SK-N-SH (cell line): ENCODE results near the gene ARHGAP42. TPM values are rescaled to one million over a fixed set of nuclear protein-coding genes. Genes with fewer than 3 reads are reported as not detected.

Source experiments
- CTCF ChIA-PET: fragments of 300-600, 350-600 bp; formaldehyde crosslinking; extraction: SDS; loops from one replicate; lab custom pipeline; 2021; lab: Yijun Ruan, JAX
- POLR2A ChIA-PET: fragments of 350-600 bp; sonication (Branson Sonifier 250); formaldehyde crosslinking; extraction: SDS; loops from one replicate; lab custom pipeline; 2020; ENCODE audit warnings: antibody characterized with exemption, inconsistent platforms; lab: Yijun Ruan, JAX
- DNase-seq: peaks from one replicate; pipeline ENCODE4 v3.0.0; 2012
- H2AFZ ChIP-seq: fragments of 200-600 bp; sonication (generic); 2 replicates; pipeline ENCODE4 v1.8.1; 2016; ENCODE audit warnings: antibody characterized with exemption, mild to moderate bottlenecking, low read depth
- H3F3A ChIP-seq: fragments of 200-600 bp; sonication (generic); replicated peaks from 2 replicates; pipeline ENCODE3; 2016; ENCODE audit warnings: antibody characterized with exemption, mild to moderate bottlenecking; ENCODE audit not compliant: insufficient read depth
- H3K27ac ChIP-seq, 2 experiments: fragments of 200-500 bp in 1 of 2; fragments of 200-600 bp in 1 of 2; sonication (Bioruptor generic) in 1 of 2; sonication (generic), shearing (Covaris generic) in 1 of 2; 2 replicates each; pipeline versions ENCODE4 v1.5.1 to v1.6.1; 2014 to 2016; ENCODE audit warnings: low read depth in 2 of 2, inconsistent platforms in 1 of 2, low read length in 1 of 2, mild to moderate bottlenecking in 1 of 2, mixed read lengths in 1 of 2
- H3K27me3 ChIP-seq: fragments of 200-600 bp; sonication (generic), shearing (Covaris generic); 2 replicates; pipeline ENCODE4 v1.6.1; 2016; ENCODE audit warnings: mixed run types; ENCODE audit not compliant: insufficient read depth
- H3K36me3 ChIP-seq, 2 experiments: fragments of 200-500 bp in 1 of 2; fragments of 200-600 bp in 1 of 2; sonication (Bioruptor generic) in 1 of 2; sonication (generic) in 1 of 2; replicated peaks in 1 of 2; 2 replicates each; pipeline versions ENCODE3 to v1.5.1; 2014 to 2016; ENCODE audit warnings: low read length in 1 of 2, mild to moderate bottlenecking in 1 of 2; ENCODE audit not compliant: insufficient read depth in 2 of 2, control insufficient read depth in 1 of 2
- H3K4me1 ChIP-seq, 2 experiments: fragments of 200-500 bp in 1 of 2; fragments of 200-600 bp in 1 of 2; sonication (Bioruptor generic) in 1 of 2; sonication (generic), shearing (Covaris generic) in 1 of 2; 2 replicates each; pipeline versions ENCODE4 v1.5.1 to v1.6.1; 2014 to 2016; ENCODE audit warnings: low read depth in 1 of 2, low read length in 1 of 2, mixed run types in 1 of 2; ENCODE audit not compliant: insufficient read depth in 2 of 2, control insufficient read depth in 1 of 2
- H3K4me2 ChIP-seq: fragments of 200-600 bp; sonication (generic), shearing (Covaris generic); 2 replicates; pipeline ENCODE4 v1.6.1; 2017; ENCODE audit warnings: mixed run types
- H3K4me3 ChIP-seq, 2 experiments: fragments of 200-500 bp in 1 of 2; fragments of 200-600 bp in 1 of 2; sonication (Bioruptor generic) in 1 of 2; sonication (generic), shearing (Covaris generic) in 1 of 2; 2 replicates each; pipeline versions ENCODE4 v1.5.1 to v1.8.1; 2014 to 2016; ENCODE audit warnings: low read depth in 2 of 2, inconsistent platforms in 1 of 2, low read length in 1 of 2, mild to moderate bottlenecking in 1 of 2, mixed read lengths in 1 of 2, moderate library complexity in 1 of 2
- H3K79me2 ChIP-seq: fragments of 200-600 bp; sonication (generic); 2 replicates; pipeline ENCODE4 v1.8.1; 2017; ENCODE audit warnings: mild to moderate bottlenecking; ENCODE audit not compliant: insufficient read depth
- H3K9ac ChIP-seq: fragments of 200-600 bp; sonication (generic); 2 replicates; pipeline ENCODE4 v1.6.1; 2017; ENCODE audit warnings: mixed run types
- H3K9me2 ChIP-seq: fragments of 200-600 bp; sonication (generic); 2 replicates; pipeline ENCODE4 v1.6.1; 2017; ENCODE audit warnings: mixed run types
- H3K9me3 ChIP-seq: fragments of 200-600 bp; sonication (generic); 2 replicates; pipeline ENCODE4 v1.6.1; 2017; ENCODE audit warnings: mixed run types, mild to moderate bottlenecking, moderate library complexity
- H4K20me1 ChIP-seq: fragments of 200-600 bp; sonication (generic); 2 replicates; pipeline ENCODE4 v1.6.1; 2017; ENCODE audit warnings: mild to moderate bottlenecking, mixed run types; ENCODE audit not compliant: insufficient read depth
- CHD2 ChIP-seq: fragments of 150-350 bp; IDR thresholded peaks from 2 replicates; pipeline ENCODE4 v1.6.1; 2018; ENCODE audit warnings: low read length; ENCODE audit not compliant: partially characterized antibody
- CTCF ChIP-seq: fragments of 200-600 bp; sonication (generic); IDR thresholded peaks from 2 replicates; pipeline ENCODE4 v1.6.1; 2017; ENCODE audit warnings: antibody characterized with exemption, mild to moderate bottlenecking, moderate library complexity
- EP300 ChIP-seq, 2 experiments: IDR thresholded peaks; 2 replicates each; pipeline versions ENCODE4 v1.4.0 to v1.6.1; 2012; ENCODE audit warnings: borderline replicate concordance in 1 of 2, low read depth in 1 of 2, low read length in 1 of 2
- FOXJ3 ChIP-seq: sonication (generic); formaldehyde crosslinking; IDR thresholded peaks from 2 replicates; pipeline ENCODE4 v1.5.1; 2020; ENCODE audit warnings: mild to moderate bottlenecking, missing genetic modification reagents
- GATA2 ChIP-seq: sonication (generic); formaldehyde crosslinking; IDR thresholded peaks from 2 replicates; pipeline ENCODE4 v1.5.0; 2020; ENCODE audit warnings: mild to moderate bottlenecking, missing genetic modification reagents
- NRF1 ChIP-seq: IDR thresholded peaks from 2 replicates; pipeline ENCODE4 v1.6.1; 2012; ENCODE audit warnings: low read depth, mild to moderate bottlenecking, low read length
- POLR2AphosphoS5 ChIP-seq: IDR thresholded peaks from 2 replicates; pipeline ENCODE4 v1.6.1; 2012; ENCODE audit warnings: low read depth, low read length
- RXRA ChIP-seq: IDR thresholded peaks from 2 replicates; pipeline ENCODE4 v1.4.0; 2012; ENCODE audit warnings: low read depth, mild to moderate bottlenecking, borderline replicate concordance
- SIN3A ChIP-seq: IDR thresholded peaks from 2 replicates; pipeline ENCODE4 v1.6.1; 2012; ENCODE audit warnings: low read depth, mild to moderate bottlenecking, low read length, moderate library complexity, borderline replicate concordance
- SMC3 ChIP-seq: IDR thresholded peaks from 2 replicates; pipeline ENCODE4 v1.6.1; 2012; ENCODE audit warnings: low read depth, low read length, improper control_type of control experiment
- TAF1 ChIP-seq: IDR thresholded peaks from 2 replicates; pipeline ENCODE4 v1.6.1; 2012; ENCODE audit warnings: low read depth, mild to moderate bottlenecking, low read length, moderate library complexity, borderline replicate concordance
- TCF12 ChIP-seq: IDR thresholded peaks from 2 replicates; pipeline ENCODE4 v1.4.0; 2012
- TEAD4 ChIP-seq: IDR thresholded peaks from 2 replicates; pipeline ENCODE4 v1.4.0; 2012; ENCODE audit warnings: mild to moderate bottlenecking, borderline replicate concordance; ENCODE audit not compliant: insufficient read depth
- YY1 ChIP-seq: IDR thresholded peaks from 2 replicates; pipeline ENCODE4 v1.4.0; 2012; ENCODE audit warnings: low read depth, mild to moderate bottlenecking
- WGBS: methylation state at CpG from one replicate; pipeline ENCODE4 v1.1.6; 2017; ENCODE audit warnings: low lambda C conversion rate; 5-methylcytosine and 5-hydroxymethylcytosine counted together
- polyA plus RNA-seq, 3 experiments: library from polyadenylated mRNA; depleted of rRNA; stranded (reverse); fragments of >200 nt; gene quantifications; 2 replicates each; pipeline ENCODE4 v1.2.3, GENCODE V29; 2012
- TF ChIP-seq, protein P1 (sequence below): IDR thresholded peaks from 2 replicates; pipeline ENCODE4 v1.6.1; 2012; ENCODE audit warnings: mild to moderate bottlenecking, low read depth, low read length, moderate library complexity
- TF ChIP-seq, protein P2 (sequence below): IDR thresholded peaks from 2 replicates; pipeline ENCODE4 v1.4.0; 2012; ENCODE audit warnings: low read depth, borderline replicate concordance

The ARHGAP42 gene
- polyA plus RNA-seq, 1 of the 3 experiments (the other 2 are of a cell fraction), result 0.02 TPM

DNA sequence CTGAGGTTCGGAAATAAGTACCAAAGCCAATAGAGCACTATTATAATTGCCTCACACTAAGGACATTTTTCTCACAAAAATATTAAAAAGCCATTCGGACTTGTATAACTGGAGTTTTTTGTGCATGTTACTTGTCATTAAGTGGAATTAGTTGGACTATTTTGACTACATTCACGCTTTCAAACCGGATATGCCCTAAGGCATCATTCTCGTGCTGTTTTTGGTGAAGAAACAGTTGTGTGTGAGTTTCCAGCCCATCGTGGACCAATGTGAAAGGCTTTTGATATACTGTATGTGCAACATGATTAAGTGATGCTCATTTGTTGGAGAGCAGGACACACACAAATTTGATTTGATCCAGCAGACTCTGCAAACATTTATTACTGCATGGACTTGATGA lies 249.7 kb downstream of the ARHGAP42 start:
- ChIA-PET CTCF (no interaction called here), POLR2A (no interaction called here)
- 19% methylated on average over 6 of the region's 6 CpGs for WGBS

GRCh38 chr11:100939571-100939970 lies 252.5 kb downstream of the ARHGAP42 start:
- no peaks in the 10 kb centered on the region for H3K9me3 ChIP-seq
- POLR2A ChIA-PET, result no interaction called here
- WGBS, result 4% methylated on average over 5 of the region's 5 CpGs
- TF ChIP-seq FOXJ3 (CRISPR knock-in tag) (no peak), CTCF (no peak), YY1 (no peak), CHD2 (no peak), TAF1 (no peak), SMC3 (no peak), RXRA (no peak), NRF1 (no peak), TCF12 (no peak), POLR2AphosphoS5 (no peak)
- TF ChIP-seq, protein P1, sequence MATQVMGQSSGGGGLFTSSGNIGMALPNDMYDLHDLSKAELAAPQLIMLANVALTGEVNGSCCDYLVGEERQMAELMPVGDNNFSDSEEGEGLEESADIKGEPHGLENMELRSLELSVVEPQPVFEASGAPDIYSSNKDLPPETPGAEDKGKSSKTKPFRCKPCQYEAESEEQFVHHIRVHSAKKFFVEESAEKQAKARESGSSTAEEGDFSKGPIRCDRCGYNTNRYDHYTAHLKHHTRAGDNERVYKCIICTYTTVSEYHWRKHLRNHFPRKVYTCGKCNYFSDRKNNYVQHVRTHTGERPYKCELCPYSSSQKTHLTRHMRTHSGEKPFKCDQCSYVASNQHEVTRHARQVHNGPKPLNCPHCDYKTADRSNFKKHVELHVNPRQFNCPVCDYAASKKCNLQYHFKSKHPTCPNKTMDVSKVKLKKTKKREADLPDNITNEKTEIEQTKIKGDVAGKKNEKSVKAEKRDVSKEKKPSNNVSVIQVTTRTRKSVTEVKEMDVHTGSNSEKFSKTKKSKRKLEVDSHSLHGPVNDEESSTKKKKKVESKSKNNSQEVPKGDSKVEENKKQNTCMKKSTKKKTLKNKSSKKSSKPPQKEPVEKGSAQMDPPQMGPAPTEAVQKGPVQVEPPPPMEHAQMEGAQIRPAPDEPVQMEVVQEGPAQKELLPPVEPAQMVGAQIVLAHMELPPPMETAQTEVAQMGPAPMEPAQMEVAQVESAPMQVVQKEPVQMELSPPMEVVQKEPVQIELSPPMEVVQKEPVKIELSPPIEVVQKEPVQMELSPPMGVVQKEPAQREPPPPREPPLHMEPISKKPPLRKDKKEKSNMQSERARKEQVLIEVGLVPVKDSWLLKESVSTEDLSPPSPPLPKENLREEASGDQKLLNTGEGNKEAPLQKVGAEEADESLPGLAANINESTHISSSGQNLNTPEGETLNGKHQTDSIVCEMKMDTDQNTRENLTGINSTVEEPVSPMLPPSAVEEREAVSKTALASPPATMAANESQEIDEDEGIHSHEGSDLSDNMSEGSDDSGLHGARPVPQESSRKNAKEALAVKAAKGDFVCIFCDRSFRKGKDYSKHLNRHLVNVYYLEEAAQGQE, result no peak

More for the DNA sequence above, 249.7 kb downstream of the ARHGAP42 start:
- no peaks in the 10 kb centered on the region for H3K9me2 ChIP-seq
- H3K9me3 ChIP-seq, result no peaks in the 10 kb centered on the region
- H4K20me1 ChIP-seq, result no peaks in the 10 kb centered on the region
- no peaks in the 10 kb centered on the region for H3K36me3 ChIP-seq
- no peak overlapping the region for H3K9ac ChIP-seq
- no peaks in the 10 kb centered on the region; a peak in 1 of 4 replicates for H3K4me1 ChIP-seq
- peaks cover 41% of the 10 kb centered on the region; the same call in 1 of the 2 replicates for H3K27me3 ChIP-seq
- H3K4me3 ChIP-seq, result no peak overlapping the region
- no peak for TF ChIP-seq SIN3A
- no peak for TF ChIP-seq TAF1
- TF ChIP-seq GATA2, result no peak
- TF ChIP-seq TEAD4, result no peak
- no peak for TF ChIP-seq CHD2
- TF ChIP-seq EP300 (IDR thresholded peaks at IDR 0.05; ENCODE audit: borderline replicate concordance in 1 of 2, low read depth in 1 of 2, low read length in 1 of 2), result no peak
- no peak for TF ChIP-seq CTCF
- TF ChIP-seq, protein P2, sequence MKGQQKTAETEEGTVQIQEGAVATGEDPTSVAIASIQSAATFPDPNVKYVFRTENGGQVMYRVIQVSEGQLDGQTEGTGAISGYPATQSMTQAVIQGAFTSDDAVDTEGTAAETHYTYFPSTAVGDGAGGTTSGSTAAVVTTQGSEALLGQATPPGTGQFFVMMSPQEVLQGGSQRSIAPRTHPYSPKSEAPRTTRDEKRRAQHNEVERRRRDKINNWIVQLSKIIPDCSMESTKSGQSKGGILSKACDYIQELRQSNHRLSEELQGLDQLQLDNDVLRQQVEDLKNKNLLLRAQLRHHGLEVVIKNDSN, result no peak
- no peaks in the 10 kb centered on the region for H3F3A ChIP-seq
- H3K27ac ChIP-seq, result no peak overlapping the region
- no peaks in the 10 kb centered on the region for H3K79me2 ChIP-seq
- H3K4me2 ChIP-seq, result no peak overlapping the region
- H2AFZ ChIP-seq, result no peak overlapping the region
- DNase-seq, result no peak

More at GRCh38 chr11:100939571-100939970, 252.5 kb downstream of the ARHGAP42 start:
- H3K9me2 ChIP-seq, result no peaks in the 10 kb centered on the region
- peaks cover 29% of the 10 kb centered on the region; the same call in 1 of the 2 replicates for H3K27me3 ChIP-seq
- no peak overlapping the region for H3K4me3 ChIP-seq
- H3K4me2 ChIP-seq, result no peak overlapping the region
- no peak for DNase-seq
- no peaks in the 10 kb centered on the region for H3K36me3 ChIP-seq
- H2AFZ ChIP-seq, result no peak overlapping the region
- CTCF ChIA-PET, result no interaction called here
- no peak overlapping the region for H3K27ac ChIP-seq
- no peaks in the 10 kb centered on the region for H3F3A ChIP-seq
- H3K79me2 ChIP-seq, result no peaks in the 10 kb centered on the region
- peaks cover 0 to 12% of the 10 kb centered on the region in 2 experiments; a peak in 1 of 4 replicates for H3K4me1 ChIP-seq
- H3K9ac ChIP-seq, result no peak overlapping the region
- no peaks in the 10 kb centered on the region for H4K20me1 ChIP-seq
